VCaP (cell line): ENCODE measurements around the gene SHISA4.

Experiments
- H3K27ac ChIP-seq: fragments of 450-650 bp; 2 replicates; pipeline ENCODE4 v1.5.1; 2017
- CTCF ChIP-seq: fragments of 450-650 bp; conservative IDR thresholded peaks from 2 replicates; pipeline ENCODE4 v1.5.1; 2017; ENCODE audit warnings: mild to moderate bottlenecking, moderate library complexity

Gene SHISA4

GRCh38 chr1:201907621-201908020, 18.9 kb downstream of the SHISA4 start:
- TF ChIP-seq CTCF, result no peak
- no peak overlapping the region for H3K27ac ChIP-seq

GRCh38 chr1:201911826-201912571, 23.3 kb downstream of the SHISA4 start:
- TF ChIP-seq CTCF, result no peak
- H3K27ac ChIP-seq, result no peak overlapping the region

- TF ChIP-seq CTCF, result no peak
- no peak overlapping the region for H3K27ac ChIP-seq
Observed at GRCh38 chr1:201912832-201913231, 24.1 kb downstream of the SHISA4 start.

- TF ChIP-seq CTCF, result no peak
- no peak overlapping the region for H3K27ac ChIP-seq
Observed at GRCh38 chr1:201914456-201915235, 25.9 kb downstream of the SHISA4 start.

- TF ChIP-seq CTCF, result no peak
- no peak overlapping the region; the same call in 1 of the 2 replicates for H3K27ac ChIP-seq
Observed at GRCh38 chr1:201916649-201917249, 28.1 kb downstream of the SHISA4 start.

GRCh38 chr1:201917362-201918033, 28.8 kb downstream of the SHISA4 start:
- no peak overlapping the region for H3K27ac ChIP-seq

More at GRCh38 chr1:201917362-201918033, 28.8 kb downstream of the SHISA4 start:
- TF ChIP-seq CTCF, result no peak
